Upper lobe of left lung (tissue), 6 donors: Measurements from ENCODE around the gene FOXN3. TPM values are rescaled to one million over a fixed set of nuclear protein-coding genes. Genes with fewer than 3 reads are reported as not detected.

ENCODE experiments used
- ATAC-seq, 2 donors: fragments of 200-7000 bp; cut with Tn5 transposase; one replicate each; pipeline ENCODE4 v1.9.1; 2022; ENCODE audit warnings: mild to moderate bottlenecking in 2 of 2, moderate library complexity in 2 of 2; ENCODE audit not compliant: low FRiP score in 2 of 2
- DNase-seq, 2 donors: peaks; one replicate each; pipeline ENCODE4 v3.0.0-alpha.2; 2019 to 2020
- H3K27ac ChIP-seq, 4 donors: fragments of 200-600 bp; sonication (generic); one replicate each; pipeline ENCODE4 v1.5.1; 2016 to 2019
- H3K27me3 ChIP-seq, 4 donors: fragments of 200-600 bp; sonication (generic); one replicate each; pipeline ENCODE4 v1.5.1; 2017 to 2019
- H3K36me3 ChIP-seq, 4 donors: fragments of 200-600 bp; sonication (generic); one replicate each; pipeline ENCODE4 v1.5.1; 2016 to 2019
- H3K4me1 ChIP-seq, 4 donors: fragments of 200-600 bp; sonication (generic); one replicate each; pipeline ENCODE4 v1.5.1; 2018 to 2019
- H3K4me3 ChIP-seq, 4 donors: fragments of 200-600 bp; sonication (generic); one replicate each; pipeline ENCODE4 v1.5.1; 2017 to 2019; ENCODE audit warnings: mild to moderate bottlenecking in 2 of 4, moderate library complexity in 1 of 4
- H3K9me3 ChIP-seq, 4 donors: fragments of 200-600 bp; sonication (generic); one replicate each; pipeline ENCODE4 v1.5.1; 2018 to 2019
- CTCF ChIP-seq, 6 experiments: fragments of 450-650 bp in 4 of 6; fragments of 200-600 bp in 2 of 6; sonication (generic) in 2 of 6; IDR thresholded peaks; one replicate each; pipeline ENCODE4 v1.5.1; 2016 to 2019; ENCODE audit warnings: antibody characterized with exemption in 6 of 6
- EP300 ChIP-seq, 4 donors: sonication (generic); formaldehyde crosslinking; IDR thresholded peaks; one replicate each; pipeline ENCODE4 v1.5.1; 2017; ENCODE audit warnings: antibody characterized with exemption in 4 of 4, control low read depth in 2 of 4
- POLR2A ChIP-seq, 4 donors: fragments of 450-650 bp; IDR thresholded peaks; one replicate each; pipeline ENCODE4 v1.5.1; 2016 to 2017; ENCODE audit warnings: antibody characterized with exemption in 4 of 4, mild to moderate bottlenecking in 2 of 4
- POLR2AphosphoS5 ChIP-seq, 2 donors: sonication (generic); formaldehyde crosslinking; IDR thresholded peaks; one replicate each; pipeline ENCODE4 v1.5.1; 2017; ENCODE audit warnings: antibody characterized with exemption in 2 of 2
- WGBS, 2 donors: methylation state at CpG; one replicate each; pipeline ENCODE4 v1.1.5; 2017 to 2018; 5-methylcytosine and 5-hydroxymethylcytosine counted together
- total RNA-seq, 6 donors: library from RNA; depleted of rRNA in 4 of 6; stranded (reverse); fragments of >200 nt in 4 of 6; gene quantifications; one replicate each; pipeline versions ENCODE4 v1.1.0 to v1.2.1, GENCODE V29; 2016 to 2021
- donor health status: DM: no; HTN: no; CAD: no; lungs with moderate emphysema.
- donor health status: DM: no; HTN: yes; CAD: no; lungs with severe emphysema.

Gene FOXN3
- total RNA-seq, 6 donors from 2014 or later, result 63.4 to 115 (median 77.2) TPM

DNA sequence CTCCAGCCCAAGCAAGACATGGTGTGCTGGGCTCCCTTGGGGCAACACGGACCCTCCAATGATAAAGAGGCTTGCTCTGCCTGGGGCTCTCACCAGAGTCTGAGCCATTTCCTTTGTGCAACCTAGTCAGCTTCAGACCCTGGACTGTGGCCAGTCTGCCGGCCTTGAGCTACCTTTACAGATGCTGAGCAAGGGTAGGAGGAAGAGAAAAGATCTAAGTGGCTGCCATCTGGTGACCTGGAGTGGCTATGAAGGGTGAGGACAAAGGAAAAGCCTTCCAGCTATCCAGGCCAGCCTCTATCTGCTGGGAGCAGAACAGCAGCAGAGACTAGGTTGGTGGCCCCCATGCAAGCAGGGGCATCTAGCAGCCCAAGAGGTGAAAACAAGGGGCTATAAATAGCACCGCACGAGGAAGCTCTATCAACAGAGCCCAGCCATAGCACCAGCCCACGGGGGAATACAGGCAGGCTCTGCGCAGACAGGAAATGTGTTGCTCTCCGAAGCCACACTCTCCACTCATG lies 230.1 kb downstream of the FOXN3 start:
- ATAC-seq (no peak), DNase-seq (no peak)
- no peak for TF ChIP-seq EP300 (IDR thresholded peaks at IDR 0.05)
- no peak for TF ChIP-seq POLR2A (IDR thresholded peaks at IDR 0.05)
- TF ChIP-seq CTCF (IDR thresholded peaks at IDR 0.05), result no peak
- no peak for TF ChIP-seq POLR2AphosphoS5 (IDR thresholded peaks at IDR 0.05)
- no peaks in the 10 kb centered on the region for H3K27me3 ChIP-seq
- H3K4me1 ChIP-seq, result peaks cover 0 to 11% (median 6%) of the 10 kb centered on the region in 4 donors
- no peaks in the 10 kb centered on the region for H3K9me3 ChIP-seq
- H3K36me3 ChIP-seq, result peaks cover 2 to 11% (median 4%) of the 10 kb centered on the region in 4 donors
- H3K27ac ChIP-seq, result no peak overlapping the region
- H3K4me3 ChIP-seq, result no peak overlapping the region
- 47 to 85% methylated on average over 2 to 7 of the region's 7 CpGs for WGBS, 2 donors

- TF ChIP-seq POLR2A (IDR thresholded peaks at IDR 0.05) (no peak), EP300 (IDR thresholded peaks at IDR 0.05) (no peak)
- H3K36me3 ChIP-seq, result peaks cover 2 to 11% (median 4%) of the 10 kb centered on the region in 4 donors
- no peaks in the 10 kb centered on the region for H3K9me3 ChIP-seq
- H3K4me3 ChIP-seq, result no peak overlapping the region
- no peaks in the 10 kb centered on the region for H3K27me3 ChIP-seq
- DNase-seq (no peak), ATAC-seq (no peak)
- no peak overlapping the region for H3K27ac ChIP-seq
- H3K4me1 ChIP-seq, result peaks cover 0 to 11% (median 6%) of the 10 kb centered on the region in 4 donors
- WGBS, 2 donors, result 85 to 90% methylated on average over 13 of the region's 13 CpGs
Measured at GRCh38 chr14:89185919-89186855, 230.8 kb downstream of the FOXN3 start.

GRCh38 chr14:89184952-89185351 lies 232.1 kb downstream of the FOXN3 start:
- ATAC-seq (no peak), DNase-seq (no peak)
- Histone ChIP-seq H3K4me3 (no peak overlapping the region), H3K36me3 (peaks cover 2 to 15% (median 4%) of the 10 kb centered on the region in 4 donors), H3K4me1 (peaks cover 0 to 11% (median 6%) of the 10 kb centered on the region in 4 donors), H3K27ac (no peak overlapping the region), H3K9me3 (no peaks in the 10 kb centered on the region), H3K27me3 (no peaks in the 10 kb centered on the region)
- WGBS, 2 donors, result 83 to 87% methylated on average over 4 of the region's 4 CpGs
- TF ChIP-seq CTCF (IDR thresholded peaks at IDR 0.05) (no peak), POLR2A (IDR thresholded peaks at IDR 0.05) (no peak), POLR2AphosphoS5 (IDR thresholded peaks at IDR 0.05) (no peak), EP300 (IDR thresholded peaks at IDR 0.05) (no peak)

GRCh38 chr14:89182326-89182725 lies 234.7 kb downstream of the FOXN3 start:
- Histone ChIP-seq H3K27me3 (no peaks in the 10 kb centered on the region), H3K36me3 (peaks cover 0 to 12% (median 0%) of the 10 kb centered on the region in 4 donors), H3K9me3 (no peaks in the 10 kb centered on the region), H3K27ac (no peak overlapping the region), H3K4me3 (no peak overlapping the region), H3K4me1 (peaks cover 6 to 15% (median 10%) of the 10 kb centered on the region in 4 donors)
- TF ChIP-seq POLR2A (IDR thresholded peaks at IDR 0.05) (no peak), POLR2AphosphoS5 (IDR thresholded peaks at IDR 0.05) (no peak), CTCF (IDR thresholded peaks at IDR 0.05) (no peak)
- WGBS, 2 donors, result 95% methylated on average over 5 of the region's 5 CpGs
- ATAC-seq, result no peak
- DNase-seq, result no peak

- DNase-seq (peak in 1 of 2 donors; percentile 71), ATAC-seq (no peak)
- H3K9me3 ChIP-seq, result no peaks in the 10 kb centered on the region
- H3K4me1 ChIP-seq, result peaks cover 8 to 19% (median 12%) of the 10 kb centered on the region in 4 donors
- TF ChIP-seq POLR2AphosphoS5 (IDR thresholded peaks at IDR 0.05) (no peak), EP300 (IDR thresholded peaks at IDR 0.05) (no peak), POLR2A (IDR thresholded peaks at IDR 0.05) (no peak), CTCF (IDR thresholded peaks at IDR 0.05) (no peak)
- H3K27me3 ChIP-seq, result no peaks in the 10 kb centered on the region
- peaks cover 0 to 12% (median 0%) of the 10 kb centered on the region in 4 donors for H3K36me3 ChIP-seq
- WGBS, 2 donors, result 97 to 98% methylated on average over 14 of the region's 14 CpGs
- no peak overlapping the region for H3K27ac ChIP-seq
- H3K4me3 ChIP-seq, result no peak overlapping the region
Measured at GRCh38 chr14:89180546-89180945, 236.5 kb downstream of the FOXN3 start.
